Central memory CD4-positive, alpha-beta T cell (primary cell): ENCODE data around the gene GRK5.

ENCODE experiments used
- DNase-seq: peaks from one replicate; pipeline ENCODE4 v3.0.0; 2022

The GRK5 gene

DNA sequence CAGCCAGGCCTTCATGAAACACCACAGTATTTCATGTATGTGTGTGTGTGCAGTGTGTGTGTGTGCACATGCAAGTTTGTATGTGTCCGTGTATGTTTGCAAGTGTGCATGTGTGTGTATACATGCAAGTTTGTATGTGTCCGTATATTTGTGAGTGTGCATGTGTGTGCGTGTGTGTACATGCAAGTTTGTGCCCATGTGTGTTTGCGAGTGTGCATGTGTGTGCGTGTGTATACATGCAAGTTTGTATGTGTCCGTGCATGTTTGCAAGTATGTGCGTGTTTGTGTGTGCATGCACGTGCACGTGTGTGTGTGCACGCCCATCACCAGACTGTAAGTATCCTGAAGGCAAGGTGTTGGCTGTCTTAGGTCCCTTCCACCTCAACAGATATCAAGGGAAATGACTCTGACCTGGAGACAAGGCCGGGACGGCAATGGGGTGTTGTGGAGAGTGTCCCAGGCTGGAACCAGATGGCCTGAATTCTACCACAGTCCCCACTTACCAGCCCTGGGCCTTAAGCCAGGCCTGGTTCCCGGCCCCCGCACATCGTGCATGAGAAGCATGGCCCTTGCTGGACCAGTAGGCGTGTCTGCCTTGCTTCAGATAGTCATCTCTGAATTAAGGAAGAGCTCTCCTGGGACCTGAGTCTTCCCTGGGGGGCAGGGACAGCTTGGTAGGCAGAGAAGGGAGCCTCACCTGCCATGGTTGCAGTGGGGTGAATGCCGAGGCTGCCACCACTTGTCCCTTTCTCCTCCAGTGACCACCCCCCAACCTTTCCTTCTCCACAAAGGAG, 140.0 kb downstream of the GRK5 start:
- DNase-seq: no peak

DNA sequence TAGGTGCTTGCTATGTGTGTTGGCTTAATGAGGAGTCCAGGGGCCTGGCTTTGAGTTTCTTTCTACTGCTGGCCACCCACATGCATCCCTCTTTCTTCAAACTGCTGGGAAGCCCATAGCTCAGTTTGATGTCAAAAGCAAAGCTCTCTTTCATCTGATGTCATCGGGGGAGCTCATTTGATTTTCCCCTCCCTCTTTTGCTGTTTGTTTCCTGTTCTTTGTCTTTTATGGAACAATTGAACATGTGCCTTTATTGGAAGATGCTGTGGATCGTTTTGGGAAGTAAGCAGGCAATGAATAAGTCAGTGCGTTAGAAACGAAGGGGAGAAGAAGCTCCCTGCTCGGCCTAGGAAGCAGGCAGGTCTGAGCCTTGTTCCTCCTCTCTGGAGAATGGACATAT, 140.7 kb downstream of the GRK5 start:
- DNase-seq: no peak

DNA sequence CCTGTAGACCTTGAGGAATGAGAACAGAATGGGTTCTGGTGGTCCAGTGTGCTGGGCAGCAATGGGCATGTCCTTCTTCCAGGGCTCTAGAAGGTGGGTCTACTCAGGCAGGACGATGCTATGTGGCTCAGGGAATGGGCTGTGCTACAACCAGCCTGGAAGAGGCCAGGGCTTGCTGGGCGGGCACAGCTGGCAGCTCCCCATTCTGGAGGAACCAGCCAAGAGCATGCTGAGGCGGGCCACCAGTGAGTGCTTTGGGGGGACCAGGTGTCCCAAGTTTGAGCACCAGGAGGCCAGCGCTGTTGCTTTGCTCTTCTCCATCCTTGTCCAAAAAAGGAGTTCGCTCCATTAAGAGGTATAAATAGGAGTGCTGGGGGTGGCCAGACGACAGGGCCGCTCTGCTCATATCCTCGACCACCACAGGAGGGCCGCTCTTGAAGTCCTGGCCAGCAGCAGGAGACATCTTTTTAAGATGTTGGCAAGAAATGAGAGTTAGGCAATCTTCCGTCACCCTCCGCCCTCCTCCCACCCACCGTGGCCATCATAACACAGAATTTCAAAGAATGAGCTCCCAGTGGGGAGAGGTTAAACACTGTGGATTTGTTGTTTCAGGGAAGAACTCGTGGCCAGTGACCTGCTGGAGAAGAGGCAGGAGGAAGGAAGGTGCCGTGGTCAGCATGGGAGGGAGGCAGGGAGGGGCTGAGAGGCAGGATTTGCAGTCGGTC, 141.3 kb downstream of the GRK5 start:
- no peak for DNase-seq

DNA sequence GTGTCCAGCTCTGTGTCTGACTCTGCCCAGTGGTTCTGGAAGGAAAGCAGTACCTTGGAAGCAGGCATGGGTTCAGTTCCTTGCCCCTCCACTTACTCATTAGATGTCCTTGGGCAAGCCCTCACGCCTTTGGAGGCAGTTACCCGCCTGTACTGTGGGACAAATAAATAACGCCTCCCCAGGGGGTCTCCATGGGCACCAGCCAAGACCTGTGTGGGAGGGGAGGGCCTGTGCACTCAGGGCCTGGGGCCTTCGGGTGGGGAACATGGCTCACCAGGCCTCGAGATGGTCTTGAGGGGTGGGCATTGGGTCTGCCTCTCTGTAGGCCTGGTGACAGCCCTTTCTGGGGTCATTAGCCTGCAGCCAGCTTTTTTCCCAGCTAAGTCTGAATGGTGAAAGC, 142.0 kb downstream of the GRK5 start:
- DNase-seq: no peak

DNA sequence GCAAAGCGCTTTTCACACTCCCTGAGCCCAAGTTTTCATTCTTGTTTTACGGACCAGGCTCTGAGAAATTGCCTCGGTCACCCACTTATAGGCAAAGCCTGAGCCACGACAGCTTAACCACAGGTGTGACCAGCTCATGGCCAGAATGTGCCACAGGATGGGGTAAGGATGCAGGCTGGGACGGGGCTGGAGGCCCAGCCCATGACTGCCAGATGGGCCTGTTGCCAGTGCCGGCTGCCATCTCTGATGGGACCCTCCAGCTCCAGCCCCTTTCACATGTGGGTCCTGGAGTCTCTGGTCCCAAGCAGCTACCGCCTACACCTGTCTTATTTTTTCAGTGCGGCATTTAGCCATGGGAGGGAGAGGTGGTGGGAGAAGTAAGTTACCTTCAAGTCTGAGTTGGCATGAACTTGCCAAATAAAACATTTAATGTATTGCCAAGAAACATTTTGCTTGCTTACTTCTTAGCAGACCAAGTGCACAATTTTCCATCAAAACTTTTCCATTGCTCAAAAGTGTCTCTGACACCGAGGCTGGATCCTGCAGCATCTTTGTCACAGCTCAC, 142.6 kb downstream of the GRK5 start:
- no peak for DNase-seq

DNA sequence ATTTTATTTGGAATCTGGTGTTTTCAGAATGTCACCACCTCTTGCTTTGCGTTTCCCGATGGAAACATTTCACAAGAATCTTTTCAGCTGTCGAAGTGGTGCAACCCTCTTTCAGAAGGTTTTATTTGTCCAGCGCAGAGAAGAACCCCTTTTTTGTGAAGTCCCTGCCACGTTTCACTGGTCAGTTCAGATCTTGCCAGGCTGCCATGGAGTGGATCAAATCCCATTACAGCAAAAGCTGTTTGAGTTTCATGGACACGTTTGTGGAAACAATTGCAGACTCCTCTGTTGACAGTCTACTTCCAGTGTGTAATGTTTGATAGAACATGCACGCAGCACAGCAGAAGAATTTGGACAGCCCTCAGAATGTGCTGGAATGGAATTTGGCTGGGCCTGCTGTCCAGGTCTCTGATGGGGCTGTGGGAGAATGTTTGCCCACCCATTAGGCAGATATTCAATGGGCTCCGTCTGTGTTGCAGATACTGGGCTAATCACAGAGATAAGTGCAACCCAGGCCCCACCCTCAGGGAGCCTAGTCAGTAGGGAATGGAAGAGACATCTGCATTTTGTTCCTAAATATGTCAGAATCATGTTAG, 143.2 kb downstream of the GRK5 start:
- no peak for DNase-seq

DNA sequence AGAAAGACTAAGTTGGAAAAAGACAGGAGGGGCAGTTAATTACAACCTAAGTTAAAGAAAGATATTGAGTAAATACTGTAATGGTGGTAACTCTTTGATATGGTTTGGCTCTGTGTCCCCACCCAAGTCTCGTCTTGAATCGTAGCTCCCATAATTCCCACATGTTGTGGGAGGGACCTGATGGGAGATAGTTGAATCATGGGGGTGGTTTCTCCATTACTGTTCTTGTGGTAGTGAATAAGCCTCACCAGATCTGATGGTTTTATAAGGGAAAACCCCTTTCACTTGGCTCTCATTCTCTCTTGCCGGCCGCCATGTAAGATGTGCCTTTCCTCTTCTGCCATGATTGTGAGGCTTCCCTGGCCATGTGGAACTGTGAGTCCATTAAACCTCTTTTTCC, 143.8 kb downstream of the GRK5 start:
- no peak for DNase-seq

DNA sequence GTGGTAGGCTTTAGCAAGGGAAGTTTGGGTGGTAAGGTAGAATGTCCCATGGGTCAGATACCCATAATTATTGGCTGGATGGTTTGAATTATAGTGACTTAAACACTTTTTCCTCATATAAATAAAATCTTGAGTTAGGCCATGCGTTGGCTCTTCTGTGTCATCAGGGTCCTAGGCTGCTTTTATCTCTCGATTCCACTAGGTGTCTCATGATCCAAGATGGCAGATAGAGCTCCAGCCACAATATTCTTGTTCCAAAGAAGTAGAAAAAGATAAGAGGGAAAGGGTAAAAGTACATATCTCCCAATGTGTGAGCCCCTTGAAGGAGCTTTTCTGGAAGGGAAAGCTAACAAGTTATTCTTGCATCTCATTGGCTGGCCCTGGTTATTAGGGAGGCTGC, 144.7 kb downstream of the GRK5 start:
- DNase-seq: no peak

DNA sequence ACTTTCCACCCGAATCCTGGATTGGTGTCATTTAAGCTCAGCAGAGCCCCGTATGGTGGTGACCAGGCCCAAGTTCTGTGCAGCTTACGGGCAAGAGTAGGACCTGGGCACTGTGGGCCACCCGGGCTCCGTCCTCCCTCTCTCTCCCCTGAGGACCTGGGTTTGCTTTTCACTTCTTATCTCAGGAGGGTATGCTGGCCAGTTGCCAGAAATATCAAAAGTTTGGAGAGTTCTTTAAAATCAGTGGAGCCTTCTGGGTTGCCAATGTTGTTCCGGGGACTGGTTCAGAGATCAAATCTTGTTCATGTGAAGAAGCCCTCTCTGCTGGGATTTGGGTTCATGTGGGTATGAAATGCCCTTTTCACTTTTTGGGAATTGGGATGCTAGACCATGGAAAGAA, 145.4 kb downstream of the GRK5 start:
- DNase-seq: no peak

DNA sequence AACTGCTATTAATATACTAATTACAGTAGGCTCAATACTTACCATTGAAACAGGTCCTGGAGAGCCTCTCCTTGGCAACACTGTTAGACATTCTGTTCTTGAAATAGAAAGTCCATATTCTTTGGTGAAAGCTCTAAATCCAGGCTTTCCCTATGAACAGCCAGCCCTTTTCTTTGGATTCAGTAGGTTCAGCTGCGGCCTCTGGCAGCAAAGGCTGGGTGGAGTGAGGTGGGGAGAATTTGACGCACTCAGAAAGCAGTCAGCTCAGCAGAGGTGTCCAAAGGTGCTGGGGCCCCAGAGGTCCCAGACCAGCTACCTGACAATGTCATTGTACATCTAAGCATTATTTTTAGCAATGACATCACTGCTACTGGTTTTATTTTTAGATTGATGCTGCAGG, 146.1 kb downstream of the GRK5 start:
- no peak for DNase-seq

DNA sequence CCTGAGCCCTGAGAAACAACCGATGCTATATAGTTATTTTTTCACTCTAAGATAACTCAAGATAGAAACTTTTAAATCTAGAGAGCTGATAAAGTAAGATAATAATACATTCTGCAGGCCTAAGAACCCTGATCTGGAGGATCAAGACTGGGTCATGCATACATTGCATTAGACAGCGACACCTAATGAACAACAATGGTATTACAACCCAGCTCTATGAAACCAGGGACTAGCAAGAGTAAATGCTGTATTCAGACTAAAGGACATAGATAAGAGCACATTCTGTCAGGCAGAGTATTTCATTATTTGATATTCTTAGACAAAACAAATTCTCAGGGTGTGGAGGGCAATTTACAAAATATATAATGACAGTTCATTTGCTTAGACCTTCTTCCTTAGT, 148.6 kb downstream of the GRK5 start:
- no peak for DNase-seq

DNA sequence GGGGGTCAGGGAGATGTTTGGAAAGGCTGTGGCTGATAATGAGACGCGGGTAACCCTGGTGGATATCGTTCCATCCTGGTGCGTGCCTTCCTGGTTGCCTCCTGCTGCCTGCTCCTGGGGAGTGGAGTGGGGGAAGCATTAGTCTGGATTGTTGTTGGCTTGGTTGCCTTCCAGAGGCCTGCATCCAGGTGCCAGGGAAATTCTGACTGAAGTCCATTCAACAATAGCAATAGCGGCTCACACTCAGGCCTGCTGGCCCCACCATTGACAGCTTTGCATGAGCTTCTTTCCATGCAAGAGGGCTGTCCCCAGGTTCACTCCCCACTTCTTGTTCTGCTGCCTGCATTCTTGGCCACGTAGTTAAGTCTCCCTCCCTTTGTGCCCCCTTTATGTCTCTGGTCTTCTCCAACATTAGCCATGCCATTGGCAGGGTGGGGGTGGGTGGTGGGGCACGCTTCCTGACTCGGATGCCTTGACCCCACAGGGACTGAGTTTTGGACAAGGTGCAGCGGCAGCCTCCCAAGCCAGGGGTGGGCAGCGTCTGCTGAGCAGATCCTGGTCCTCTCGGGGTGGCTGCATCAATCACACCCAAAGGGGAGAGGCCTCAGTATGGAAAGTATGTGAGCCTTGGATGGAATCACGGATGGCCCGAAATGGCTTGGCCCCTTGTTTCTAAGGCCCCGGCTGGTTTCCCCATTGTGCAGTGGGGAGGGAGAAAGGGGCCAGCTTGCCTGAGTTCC, 150.2 kb downstream of the GRK5 start:
- no peak for DNase-seq

DNA sequence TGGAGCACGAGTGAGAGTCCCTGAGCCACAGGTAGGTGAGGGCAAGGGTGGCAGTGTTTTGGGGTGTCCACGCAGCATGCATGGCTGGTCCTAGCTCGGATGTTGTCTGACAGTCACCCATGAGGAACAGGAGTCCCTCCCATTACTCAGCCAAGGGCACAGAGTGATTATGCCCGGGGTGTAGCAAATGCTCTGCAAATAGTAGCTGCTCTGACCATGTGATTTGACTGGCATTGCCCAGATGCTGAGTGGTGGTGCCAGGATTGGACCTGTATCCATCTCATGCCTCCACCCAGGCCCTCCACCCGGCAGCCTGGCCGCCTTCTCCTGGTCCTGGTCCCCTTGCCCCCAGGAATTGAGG, 150.8 kb downstream of the GRK5 start:
- DNase-seq: no peak

DNA sequence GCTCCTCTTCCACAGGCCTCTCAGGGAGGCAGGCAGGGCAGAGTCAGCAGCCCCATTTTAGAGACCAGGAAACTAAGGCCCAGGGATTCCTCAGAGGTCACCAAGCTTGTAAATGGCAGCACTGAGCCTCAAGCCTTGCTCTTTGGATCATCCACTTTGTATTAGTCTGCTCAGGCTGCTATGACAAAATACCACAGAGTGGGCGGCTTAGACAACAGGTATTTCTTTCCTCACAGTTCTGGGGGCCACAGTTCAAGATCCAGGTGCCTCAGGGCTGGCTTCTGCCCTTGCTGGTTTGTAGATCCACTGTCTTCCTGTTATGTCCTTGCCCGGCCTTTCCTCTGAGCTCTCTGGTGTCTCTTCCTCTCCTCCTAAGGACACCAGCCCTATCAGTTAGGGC, 151.2 kb downstream of the GRK5 start:
- DNase-seq: no peak

DNA sequence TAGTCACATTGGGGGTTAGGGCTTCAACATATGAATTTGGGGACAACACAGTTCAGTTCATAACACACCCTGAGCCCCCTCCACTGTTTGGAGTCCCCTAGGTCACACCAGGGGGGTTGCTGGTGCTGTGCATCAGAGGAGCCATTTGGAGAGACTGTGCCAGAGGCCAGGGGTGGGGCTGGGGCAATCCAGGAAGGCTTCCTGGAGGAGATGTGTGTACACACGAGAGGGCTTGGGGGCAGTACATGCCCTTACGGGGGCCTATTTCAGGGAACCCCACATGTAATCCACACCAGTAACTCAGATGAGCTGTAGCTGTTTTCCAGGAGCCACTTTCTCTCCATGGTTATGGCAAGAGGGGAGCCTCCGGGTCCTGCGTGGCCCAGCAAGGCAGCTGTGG, 151.7 kb downstream of the GRK5 start:
- no peak for DNase-seq

DNA sequence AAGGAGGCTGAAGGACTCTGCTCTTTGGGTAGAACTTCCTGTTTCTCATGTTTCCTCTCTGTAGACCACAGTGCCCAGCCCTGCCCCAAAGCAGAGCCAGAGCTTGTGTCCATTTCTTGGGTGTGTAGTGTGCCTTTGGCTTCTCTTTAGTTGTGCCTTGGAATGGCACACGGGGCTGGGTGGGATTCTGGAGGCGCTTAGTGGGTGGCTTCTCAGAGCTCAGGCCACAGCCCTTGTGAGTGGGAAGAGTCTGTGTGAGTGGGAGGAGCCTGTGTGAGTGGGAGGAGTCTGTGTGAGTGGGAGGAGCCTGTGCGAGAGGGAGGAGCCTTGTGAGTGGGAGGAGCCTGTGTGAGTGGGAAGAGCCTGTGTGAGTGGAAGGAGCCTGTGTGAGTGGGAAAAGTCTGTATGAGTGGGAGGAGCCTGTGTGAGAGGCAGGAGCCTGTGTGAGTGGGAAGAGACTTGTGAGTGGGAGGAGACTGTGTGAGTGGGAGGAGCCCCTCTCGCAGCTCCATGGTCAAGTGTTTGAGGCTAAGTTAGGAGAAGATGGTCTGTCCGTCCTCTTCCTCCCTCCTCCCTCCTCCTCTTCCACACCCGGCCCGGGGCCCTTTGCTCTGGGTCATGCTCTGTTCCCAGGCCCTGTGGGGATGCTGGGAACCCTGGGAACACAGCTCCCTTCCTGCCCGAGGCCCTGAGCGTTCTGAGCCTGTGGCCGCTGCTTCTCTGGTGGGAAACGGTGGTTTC, 153.0 kb downstream of the GRK5 start:
- no peak for DNase-seq

DNA sequence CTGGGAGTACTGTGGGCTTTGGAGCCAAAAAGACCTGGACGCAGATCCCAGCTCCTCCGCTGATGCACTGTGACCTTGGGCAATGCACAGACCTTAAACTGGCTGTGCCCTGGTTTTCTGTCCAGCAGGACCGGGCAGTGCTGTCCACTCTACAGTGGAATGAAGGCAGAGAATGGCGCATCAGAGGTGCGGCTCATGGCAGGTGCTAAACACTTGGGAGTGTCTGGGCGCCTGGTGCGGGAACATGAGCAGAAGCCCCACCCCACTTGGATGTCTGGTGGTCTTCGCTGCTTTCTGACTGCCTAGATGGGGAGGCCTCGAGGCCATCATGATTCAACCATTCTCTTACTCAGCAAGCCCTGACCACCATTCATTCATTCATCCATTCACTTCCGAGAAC, 153.7 kb downstream of the GRK5 start:
- no peak for DNase-seq

DNA sequence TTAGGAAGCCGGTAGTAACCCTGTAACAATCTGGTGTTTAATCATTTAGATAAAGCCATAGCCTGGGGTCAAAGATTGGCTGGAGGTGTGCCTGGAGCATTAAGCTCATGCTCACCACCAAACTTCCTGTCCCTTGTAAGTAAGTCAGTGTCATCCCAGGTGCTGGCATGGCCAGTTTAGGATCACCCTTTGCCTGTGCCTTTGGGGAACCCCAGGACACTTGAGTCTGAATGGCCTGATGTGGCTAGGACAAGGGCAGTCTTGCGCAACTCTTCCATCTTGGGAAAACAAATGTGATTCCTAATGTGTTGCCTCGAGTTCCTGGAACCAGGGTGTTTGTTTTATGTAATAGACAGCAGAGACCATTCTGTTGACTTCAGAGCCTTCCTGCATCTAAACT, 154.8 kb downstream of the GRK5 start:
- no peak for DNase-seq

DNA sequence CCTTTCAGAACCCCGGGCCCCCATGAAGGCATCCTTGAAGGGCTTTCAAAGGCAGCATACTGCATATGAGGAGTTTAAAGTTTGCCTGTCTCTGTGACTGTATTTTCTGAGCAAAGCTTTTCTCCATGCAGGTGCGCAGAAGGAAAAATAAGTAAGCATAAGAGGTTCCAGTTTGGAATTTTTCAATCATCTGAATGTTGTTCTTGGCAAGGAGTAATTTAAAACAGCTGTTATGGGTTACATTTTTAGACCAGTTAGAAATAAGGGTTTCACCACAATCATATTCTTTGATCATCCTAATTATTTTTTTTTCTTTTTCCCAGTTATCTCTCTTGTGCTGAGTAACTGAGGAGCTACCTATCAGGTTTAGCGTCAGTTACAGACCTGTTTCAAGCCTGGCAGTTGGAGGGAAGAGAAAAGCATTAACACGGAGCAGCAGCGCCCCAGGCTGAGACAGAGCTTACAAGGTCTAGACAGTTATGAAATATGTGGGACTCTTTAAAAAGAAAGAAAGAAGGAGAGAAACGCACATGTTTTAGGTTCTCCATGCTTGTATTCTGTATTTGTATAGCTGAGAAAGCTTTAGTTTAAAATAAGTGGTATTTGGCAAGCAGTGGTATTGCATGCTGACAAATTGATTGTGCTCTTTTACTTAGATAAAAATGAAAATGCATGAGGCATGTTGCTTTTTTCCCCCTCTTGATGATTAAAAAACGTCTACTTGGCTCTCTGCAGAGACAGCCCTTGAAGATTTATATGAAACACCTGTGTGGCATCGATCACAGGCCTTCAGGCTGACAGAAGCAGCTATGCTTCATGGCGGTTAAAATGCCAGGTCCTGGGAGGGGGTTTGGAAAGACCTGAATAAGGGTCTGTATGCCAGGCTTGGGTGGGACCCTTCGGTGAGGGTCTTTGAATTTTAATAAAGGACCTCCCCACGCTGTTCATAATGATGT, 157.6 kb downstream of the GRK5 start:
- no peak for DNase-seq

DNA sequence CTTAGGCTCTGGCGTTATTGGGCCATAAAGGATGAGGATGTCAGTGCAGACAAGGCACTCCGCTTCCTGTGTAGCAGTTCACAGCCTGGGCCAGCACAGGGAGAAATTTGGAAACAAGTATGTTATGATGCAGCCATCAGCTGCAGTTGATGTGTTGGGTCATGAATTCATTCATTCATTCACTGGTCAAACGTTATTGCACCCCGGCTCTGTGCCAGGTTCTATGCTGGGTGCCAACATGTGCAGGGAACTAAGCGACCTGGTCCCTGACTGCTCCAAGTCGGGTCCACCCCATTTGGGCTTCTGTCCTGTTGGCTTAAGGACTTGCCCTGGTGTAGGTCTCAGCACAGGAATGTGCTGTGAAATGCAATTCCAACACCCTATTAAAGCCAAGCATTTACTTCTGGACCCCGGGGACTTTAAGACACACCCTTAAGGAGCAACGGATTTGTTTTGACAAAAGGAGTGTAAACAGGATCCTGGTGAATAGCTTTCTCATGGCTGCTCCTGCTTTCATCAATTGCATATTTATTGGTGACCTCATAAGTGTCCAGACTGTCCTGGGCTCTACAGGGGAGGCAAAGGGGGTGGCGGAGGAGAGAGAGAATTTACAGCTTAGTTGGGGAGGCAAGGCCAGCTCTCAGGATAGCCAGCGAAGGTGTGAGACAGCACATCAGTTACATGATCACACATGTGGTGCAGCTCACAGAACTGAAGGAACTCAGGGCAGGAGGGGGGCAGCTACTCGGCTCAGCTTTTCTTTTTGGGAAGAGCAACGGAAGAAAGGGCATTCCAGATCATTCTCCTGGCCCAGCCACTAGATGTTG, 158.6 kb downstream of the GRK5 start:
- DNase-seq: no peak
